GM10266 (cell line): ENCODE measurements around the gene AFF1.

Experiments used
- DNase-seq: peaks from one replicate; pipeline ENCODE4 v3.0.0; 2012; ENCODE audit errors: extremely low spot score
- TF ChIP-seq, protein P1 (sequence below): IDR thresholded peaks from 2 replicates; pipeline ENCODE4 v1.5.1; 2012; ENCODE audit warnings: mild to moderate bottlenecking, low read depth; ENCODE audit not compliant: control insufficient read depth, insufficient read depth; ENCODE audit errors: missing control alignments

Gene AFF1

DNA sequence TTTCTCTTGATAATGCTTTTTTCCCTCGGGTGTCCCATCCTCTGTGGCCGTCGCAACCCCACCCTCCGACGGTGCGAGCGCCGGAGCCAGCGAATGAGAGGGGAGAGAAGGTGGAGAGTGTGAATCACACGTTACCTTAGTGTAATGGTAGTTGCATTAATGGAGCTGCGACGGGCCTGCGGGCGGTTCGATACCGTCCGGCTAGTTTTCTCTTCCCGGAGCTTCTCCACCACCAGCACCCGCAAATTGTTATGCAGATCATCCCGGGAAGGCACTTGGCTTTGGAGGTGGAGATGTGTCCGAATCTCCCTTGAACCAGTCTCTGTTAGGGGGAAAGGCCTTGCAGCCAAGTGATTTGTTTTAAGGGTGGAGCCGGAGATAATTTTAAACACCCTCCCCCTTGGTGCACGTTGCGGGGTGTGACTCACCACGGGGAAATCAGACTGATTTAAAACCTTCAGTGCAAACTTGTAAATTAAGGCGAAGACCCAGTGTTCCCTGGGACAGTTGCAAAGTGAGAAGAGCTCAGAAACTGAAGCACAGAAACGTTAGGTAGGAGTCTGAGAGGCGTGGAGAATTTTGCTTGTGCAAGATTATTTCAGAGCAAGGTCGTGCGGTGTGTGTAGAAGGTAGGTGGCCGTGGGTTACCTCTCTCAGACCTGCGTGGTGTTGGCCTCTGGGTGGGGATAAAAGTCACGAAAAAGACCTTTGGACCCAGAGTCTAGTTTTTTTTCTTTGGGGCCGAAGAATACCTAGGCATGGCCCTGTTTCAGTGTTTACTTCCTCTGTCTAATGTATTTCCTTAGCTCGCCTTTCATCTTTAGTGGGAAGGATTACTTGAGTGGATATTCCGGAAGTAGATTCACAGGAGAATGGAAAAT, 1.3 kb downstream of the AFF1 start:
- DNase-seq = peak; percentile 79
- TF ChIP-seq, protein P1, sequence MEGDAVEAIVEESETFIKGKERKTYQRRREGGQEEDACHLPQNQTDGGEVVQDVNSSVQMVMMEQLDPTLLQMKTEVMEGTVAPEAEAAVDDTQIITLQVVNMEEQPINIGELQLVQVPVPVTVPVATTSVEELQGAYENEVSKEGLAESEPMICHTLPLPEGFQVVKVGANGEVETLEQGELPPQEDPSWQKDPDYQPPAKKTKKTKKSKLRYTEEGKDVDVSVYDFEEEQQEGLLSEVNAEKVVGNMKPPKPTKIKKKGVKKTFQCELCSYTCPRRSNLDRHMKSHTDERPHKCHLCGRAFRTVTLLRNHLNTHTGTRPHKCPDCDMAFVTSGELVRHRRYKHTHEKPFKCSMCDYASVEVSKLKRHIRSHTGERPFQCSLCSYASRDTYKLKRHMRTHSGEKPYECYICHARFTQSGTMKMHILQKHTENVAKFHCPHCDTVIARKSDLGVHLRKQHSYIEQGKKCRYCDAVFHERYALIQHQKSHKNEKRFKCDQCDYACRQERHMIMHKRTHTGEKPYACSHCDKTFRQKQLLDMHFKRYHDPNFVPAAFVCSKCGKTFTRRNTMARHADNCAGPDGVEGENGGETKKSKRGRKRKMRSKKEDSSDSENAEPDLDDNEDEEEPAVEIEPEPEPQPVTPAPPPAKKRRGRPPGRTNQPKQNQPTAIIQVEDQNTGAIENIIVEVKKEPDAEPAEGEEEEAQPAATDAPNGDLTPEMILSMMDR = peak; percentile 33

DNA sequence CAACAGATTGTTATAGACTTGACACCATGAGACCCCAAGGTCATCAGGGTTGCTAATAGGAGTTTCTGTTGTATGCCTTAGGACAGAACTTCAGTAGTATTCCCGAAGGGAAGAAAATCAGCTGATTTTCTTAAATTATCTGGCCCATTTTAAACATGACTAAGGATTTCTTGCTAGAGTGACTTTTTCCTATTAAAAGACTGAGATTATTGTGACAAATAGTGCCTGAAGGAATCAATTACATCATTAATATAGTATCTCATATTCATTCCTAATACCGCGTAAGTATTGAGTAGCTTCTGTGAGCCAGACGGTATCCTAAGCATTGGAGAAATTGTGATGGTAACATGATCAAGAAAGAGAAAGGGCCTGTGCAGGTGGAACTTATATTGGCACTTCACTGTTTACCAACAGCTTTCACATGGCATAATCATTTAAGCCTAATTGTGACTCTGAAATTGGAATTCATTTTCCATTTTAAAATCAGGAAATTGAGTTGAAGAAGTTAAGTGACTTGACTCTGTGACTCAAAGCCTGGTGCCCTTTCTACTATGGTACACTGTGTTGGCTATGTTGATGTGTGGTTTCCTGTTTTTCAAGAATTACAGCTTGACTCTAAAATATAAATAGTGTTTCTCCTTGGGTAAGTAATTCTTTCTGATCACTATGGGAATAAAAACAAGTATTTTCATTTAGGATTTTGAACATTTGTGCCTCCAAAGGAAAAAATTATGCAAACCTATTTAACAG, 4.1 kb downstream of the AFF1 start:
- DNase-seq = no peak
- TF ChIP-seq, protein P1 = no peak

DNA sequence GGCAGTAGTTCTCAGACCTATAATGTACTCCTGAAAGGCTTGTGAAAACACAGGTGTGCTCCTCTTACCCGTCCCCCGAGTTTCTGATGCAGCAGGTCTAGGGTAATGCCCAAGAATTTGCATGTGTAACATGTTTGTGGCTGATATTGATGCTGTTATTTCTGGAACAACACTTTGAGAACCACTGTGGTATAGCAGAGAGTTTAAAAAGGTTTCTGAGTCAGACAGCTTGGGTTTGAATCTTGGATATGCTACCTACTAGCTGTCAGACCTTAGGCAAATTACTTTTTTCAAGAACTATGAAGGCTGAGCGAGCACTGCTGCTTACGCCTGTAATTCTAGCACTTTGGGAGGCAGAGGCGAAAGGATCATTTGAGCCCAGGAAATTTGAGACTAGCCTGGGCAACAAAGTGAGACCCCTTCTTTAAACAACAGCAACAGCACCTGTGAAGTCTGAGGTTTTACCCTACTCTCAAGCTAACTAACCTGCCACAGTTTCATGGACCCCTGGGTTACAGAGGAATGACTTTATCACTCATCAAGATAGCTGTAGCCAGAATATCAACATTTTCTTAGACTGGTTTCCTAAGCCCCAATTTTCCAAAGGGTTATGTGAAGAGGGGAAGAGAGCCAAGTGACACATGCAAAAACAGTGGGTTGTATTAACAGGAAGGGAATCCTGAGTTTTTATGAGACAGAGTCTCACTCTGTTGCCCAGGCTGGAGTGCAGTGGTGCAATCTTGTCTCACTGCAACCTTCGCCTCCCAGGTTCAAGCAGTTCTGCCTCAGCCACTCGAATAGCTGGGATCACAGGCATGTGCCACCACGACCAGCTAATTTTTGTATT, 5.1 kb downstream of the AFF1 start:
- TF ChIP-seq, protein P1 = no peak
- DNase-seq = peak; percentile 58

DNA sequence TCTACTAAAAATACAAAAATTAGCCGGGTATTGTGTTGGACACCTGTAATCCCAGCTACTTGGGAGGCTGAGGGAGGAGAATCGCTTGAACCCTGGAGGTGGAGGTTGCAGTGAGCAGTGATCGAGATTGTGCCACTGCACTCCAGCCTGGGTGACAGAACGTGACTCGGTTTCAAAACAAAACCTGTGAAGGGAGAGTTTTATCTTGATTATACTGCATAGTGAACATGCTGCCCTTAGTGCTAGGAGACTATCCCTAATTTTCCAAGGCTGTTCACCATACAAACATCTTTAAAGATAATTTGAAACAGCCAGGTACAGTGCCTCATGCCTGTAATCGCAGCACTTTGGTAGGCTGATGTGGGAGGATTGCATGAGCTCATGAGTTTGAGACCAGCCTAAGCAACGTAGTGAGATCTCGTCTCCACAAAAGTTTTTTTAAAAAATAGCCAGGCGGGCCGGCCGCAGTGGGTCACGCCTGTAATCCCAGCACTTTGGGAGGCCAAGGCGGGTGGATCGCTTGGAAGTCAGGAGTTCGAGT, 6.2 kb downstream of the AFF1 start:
- no peak for DNase-seq
- TF ChIP-seq, protein P1 = no peak

DNA sequence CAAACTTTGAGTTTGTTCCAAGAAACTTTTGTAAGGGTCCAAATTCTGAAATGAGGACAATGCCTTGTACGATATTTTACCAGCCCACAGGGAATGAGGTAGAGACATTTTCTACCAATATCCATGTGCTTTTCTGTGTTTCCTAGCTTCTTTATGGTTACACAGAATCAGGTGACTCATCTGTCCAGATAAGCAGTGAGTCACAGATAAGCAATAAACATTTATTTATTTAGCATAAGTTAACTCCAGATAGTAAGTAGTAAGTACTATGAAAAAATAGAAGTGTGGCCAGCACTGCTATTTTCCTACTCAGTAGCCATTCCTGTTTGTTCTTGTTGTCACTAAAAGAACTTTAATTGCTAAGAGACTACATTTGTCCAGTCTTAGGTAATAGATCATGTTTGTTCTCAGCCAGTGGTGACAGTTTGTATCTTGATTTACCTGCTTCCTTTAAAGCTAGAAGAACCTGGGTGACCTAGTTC, 7.4 kb downstream of the AFF1 start:
- no peak for DNase-seq

More for the DNA sequence above, 7.4 kb downstream of the AFF1 start:
- TF ChIP-seq, protein P1 = no peak
